GM18519 (cell line): Measurements from ENCODE around the gene EMC10.

Source experiments
- ATAC-seq: cut with Tn5 transposase; IDR thresholded peaks from one replicate; pipeline ENCODE4 v1.9.1; 2021; ENCODE audit warnings: mild to moderate bottlenecking, moderate library complexity; ENCODE audit not compliant: unreplicated experiment, low FRiP score

Gene EMC10

GRCh38 chr19:50476907-50477238 lies 566 bp downstream of the EMC10 start:
- no peak for ATAC-seq

GRCh38 chr19:50477751-50478515 lies 1.6 kb downstream of the EMC10 start:
- ATAC-seq: no peak

- no peak for ATAC-seq
Measured at GRCh38 chr19:50478901-50479715, 2.8 kb downstream of the EMC10 start.

- ATAC-seq: no peak
Measured at GRCh38 chr19:50479761-50480251, 3.5 kb downstream of the EMC10 start.

- no peak for ATAC-seq
Measured at GRCh38 chr19:50480281-50481111, 4.2 kb downstream of the EMC10 start.

GRCh38 chr19:50481351-50482149 lies 5.2 kb downstream of the EMC10 start:
- no peak for ATAC-seq

GRCh38 chr19:50482271-50482855 lies 6.1 kb downstream of the EMC10 start:
- no peak for ATAC-seq

- ATAC-seq: no peak
Measured at GRCh38 chr19:50482916-50483315, 6.6 kb downstream of the EMC10 start.

- no peak for ATAC-seq
Measured at GRCh38 chr19:50485284-50485955, 9.1 kb downstream of the EMC10 start.

- ATAC-seq: no peak
Measured at GRCh38 chr19:50486823-50487515, 10.7 kb downstream of the EMC10 start.

GRCh38 chr19:50488389-50489194 lies 12.3 kb downstream of the EMC10 start:
- ATAC-seq: no peak

- ATAC-seq: no peak
Measured at GRCh38 chr19:50489461-50490011, 13.2 kb downstream of the EMC10 start.

- ATAC-seq: no peak
Measured at GRCh38 chr19:50490411-50490811, 14.1 kb downstream of the EMC10 start.

- ATAC-seq: no peak
Measured at GRCh38 chr19:50490991-50491472, 14.7 kb downstream of the EMC10 start.

- ATAC-seq: no peak
Measured at GRCh38 chr19:50492303-50493052, 16.2 kb downstream of the EMC10 start.

GRCh38 chr19:50493171-50493570 lies 16.9 kb downstream of the EMC10 start:
- no peak for ATAC-seq
